HG03103 (cell line): ENCODE data around the gene CAPN12.
"Not testable (repeated sequence)": the region's sequence is repeated elsewhere in the genome, so short reads cannot be mapped to it uniquely, and the experiment has no call there.

Experiments used
- ATAC-seq: cut with Tn5 transposase; IDR thresholded peaks from one replicate; pipeline ENCODE4 v1.9.1; 2021; ENCODE audit warnings: low read depth; ENCODE audit not compliant: unreplicated experiment

The CAPN12 gene

GRCh38 chr19:38771569-38771968 is 27.3 kb upstream of the CAPN12 start:
- ATAC-seq: not testable (repeated sequence)

GRCh38 chr19:38770949-38771275 is 26.6 kb upstream of the CAPN12 start:
- not testable (repeated sequence) for ATAC-seq

DNA sequence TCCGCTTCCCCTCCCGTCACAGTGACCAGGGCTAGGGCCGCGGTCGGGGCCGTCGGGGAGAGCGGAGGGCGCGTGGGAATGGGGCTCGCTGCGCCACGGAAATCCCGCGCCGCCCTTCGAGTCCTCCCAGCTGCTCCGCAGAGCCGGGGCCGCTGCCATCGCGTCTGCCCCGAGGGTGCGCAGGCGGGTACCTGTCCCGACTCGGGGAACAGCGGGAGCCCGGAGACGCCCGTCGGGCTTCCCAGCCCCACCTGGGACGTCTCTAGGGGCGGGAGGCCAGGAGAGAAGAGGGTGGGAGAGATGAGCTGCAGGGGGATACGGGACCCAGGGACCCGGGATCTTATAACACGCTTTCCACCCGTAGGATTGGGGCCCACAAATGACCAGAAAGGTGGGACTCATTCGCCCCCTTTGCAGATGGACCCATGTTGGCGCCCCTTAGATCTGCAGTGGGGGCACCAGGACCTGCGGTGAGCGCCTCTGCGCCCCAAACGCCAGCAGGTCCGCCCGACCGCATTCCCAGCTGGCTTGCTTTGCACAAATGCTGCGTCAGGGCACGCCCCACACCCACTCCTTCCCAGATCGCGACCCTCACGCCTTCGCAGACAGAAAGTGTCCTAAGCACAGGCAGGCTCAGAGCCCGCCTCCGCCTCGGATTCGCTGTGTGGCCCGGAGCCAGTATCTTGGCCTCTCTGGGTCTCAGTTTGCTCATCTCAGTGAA is 26.1 kb upstream of the CAPN12 start:
- not testable (repeated sequence) for ATAC-seq

GRCh38 chr19:38769635-38770211 is 25.4 kb upstream of the CAPN12 start:
- ATAC-seq: peak; percentile 47

DNA sequence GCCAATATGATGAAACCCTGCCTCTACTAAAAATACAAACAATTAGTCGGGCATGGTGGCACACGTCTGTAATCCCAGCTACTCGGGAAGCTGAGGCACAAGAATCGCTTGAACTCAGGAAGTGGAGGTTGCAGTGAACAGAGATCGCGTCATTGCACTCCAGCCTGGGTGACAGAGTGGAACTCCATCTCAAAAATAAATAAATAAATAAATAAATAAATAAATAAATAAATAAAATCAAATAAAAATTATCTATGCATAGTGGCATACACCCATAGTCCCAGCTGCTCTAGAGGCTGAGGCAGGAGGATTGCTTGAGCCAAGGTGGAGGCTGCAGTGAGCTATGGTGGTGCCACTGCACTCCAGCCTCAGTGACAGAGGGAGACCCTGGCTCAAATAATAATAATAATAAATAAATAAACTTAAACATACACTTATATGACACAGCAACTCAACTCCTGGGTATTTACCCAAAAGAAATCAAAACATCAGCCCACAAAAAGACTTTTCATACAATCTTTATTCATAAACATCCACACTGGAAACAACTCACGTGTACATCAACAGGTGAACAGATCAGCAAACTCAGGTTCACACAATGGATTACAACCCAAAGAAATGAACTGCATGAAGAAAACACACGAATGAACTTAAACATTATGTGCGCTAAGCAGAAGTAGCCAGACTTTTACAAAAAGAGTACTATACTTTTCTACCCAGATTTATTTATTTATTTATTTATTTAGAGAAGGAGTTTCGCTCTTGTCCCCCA is 22.2 kb upstream of the CAPN12 start:
- ATAC-seq: no peak

DNA sequence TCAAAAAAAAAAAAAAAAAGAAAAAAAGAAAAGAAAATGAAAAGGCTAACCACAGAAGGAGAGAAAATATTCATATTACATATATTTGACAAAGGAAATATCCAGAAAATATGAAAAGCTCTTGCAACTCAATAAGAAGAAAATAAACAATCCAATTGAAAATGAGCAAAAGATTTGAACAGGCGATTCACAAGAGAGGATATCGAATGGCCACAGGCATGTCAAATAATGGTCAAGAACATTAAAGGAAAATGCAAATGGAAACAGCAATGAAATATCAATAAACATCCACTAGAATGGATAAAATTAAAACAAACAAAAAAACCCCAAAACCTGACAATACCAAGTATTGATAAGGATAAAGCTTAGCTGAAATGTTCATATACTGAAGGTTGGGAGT is 20.9 kb upstream of the CAPN12 start:
- ATAC-seq: no peak

GRCh38 chr19:38763795-38764220 is 19.5 kb upstream of the CAPN12 start:
- ATAC-seq: no peak

- ATAC-seq: not testable (repeated sequence)
Observed at GRCh38 chr19:38761884-38762389, 17.7 kb upstream of the CAPN12 start.

- ATAC-seq: not testable (repeated sequence)
Observed at GRCh38 chr19:38760805-38761517, 16.7 kb upstream of the CAPN12 start.

DNA sequence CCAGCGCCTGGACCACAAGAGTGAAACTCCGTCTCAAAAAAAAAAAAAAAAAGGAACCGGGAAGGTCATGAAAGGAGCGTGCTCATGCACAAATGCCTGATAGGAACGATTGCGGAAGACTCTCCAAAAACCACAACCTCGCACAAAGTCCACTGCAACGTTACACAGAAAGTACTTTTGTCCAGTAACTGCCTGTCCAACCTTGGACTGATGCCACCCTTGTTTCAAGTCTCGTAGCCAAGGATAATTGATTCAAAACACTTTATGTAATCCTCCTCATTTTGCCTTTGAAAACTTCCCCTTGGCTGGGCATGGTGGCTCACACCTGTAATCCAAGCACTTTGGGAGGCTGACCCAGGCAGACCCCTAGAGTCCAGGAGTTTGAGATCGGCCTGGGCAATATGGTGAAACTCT is 15.3 kb upstream of the CAPN12 start:
- no peak for ATAC-seq

- not testable (repeated sequence) for ATAC-seq
Observed at GRCh38 chr19:38754196-38754595, 9.9 kb upstream of the CAPN12 start.

DNA sequence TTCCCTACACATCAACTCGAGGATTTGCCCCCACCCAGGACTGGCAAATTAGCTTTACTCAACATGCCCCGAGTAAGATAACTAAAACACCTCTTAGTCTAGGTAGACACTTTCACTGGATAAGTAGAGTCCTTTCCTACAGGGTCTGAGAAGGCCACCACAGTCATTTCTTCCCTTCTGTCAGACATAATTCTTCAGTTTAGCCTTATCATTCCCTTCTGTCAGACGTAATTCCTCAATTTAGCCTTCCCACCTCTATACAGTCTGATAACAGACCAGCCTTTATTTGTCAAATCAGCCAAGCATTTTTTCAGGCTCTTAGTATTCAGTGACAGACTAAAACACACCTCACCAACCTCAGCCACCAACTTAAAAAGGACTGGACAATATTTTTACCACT is 9.5 kb upstream of the CAPN12 start:
- not testable (repeated sequence) for ATAC-seq

DNA sequence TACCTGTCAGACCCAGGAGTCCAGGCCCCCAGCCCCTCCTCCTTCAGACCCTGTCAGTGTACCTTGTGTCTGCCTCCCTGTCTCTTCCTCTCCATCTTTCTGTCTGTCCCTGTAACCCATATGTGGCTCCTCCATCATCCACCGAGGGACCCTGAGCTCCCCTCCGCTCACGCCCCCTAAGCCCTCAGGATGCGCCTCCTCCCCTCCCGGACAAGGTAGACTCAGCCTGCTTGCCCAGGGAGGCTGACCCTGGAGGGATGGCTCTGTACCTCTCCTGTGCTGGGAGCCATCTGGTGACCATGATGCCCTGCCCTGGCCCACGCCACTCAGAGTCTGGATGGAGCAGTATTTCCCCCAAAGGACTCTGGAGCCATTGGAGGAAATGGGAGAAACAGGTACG is 1.0 kb upstream of the CAPN12 start:
- ATAC-seq: no peak

DNA sequence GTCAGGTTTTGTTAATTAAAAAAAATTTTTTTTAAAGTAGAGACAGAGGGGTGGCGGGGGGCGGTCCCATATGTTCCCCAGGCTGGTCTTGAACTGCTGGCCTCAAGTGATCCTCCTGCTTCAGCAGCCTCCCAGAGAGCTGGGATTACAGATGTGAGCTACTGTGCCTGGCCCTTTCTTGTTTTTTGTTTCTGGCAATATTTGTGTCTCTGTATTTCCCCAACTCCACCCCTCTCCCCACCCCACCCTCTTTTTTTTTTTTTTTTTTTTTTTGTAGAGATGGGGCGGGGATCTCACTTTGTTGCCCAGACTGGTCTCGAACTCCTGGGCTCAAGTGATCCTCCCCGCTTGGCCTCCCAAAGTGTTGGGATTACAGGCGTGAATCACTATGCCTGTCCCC is 600 bp upstream of the CAPN12 start:
- no peak for ATAC-seq

GRCh38 chr19:38743394-38744297 is 628 bp downstream of the CAPN12 start:
- ATAC-seq: no peak

- ATAC-seq: no peak
Observed at GRCh38 chr19:38742906-38743305, 1.4 kb downstream of the CAPN12 start.

- ATAC-seq: no peak
Observed at GRCh38 chr19:38742296-38742695, 2.0 kb downstream of the CAPN12 start.

DNA sequence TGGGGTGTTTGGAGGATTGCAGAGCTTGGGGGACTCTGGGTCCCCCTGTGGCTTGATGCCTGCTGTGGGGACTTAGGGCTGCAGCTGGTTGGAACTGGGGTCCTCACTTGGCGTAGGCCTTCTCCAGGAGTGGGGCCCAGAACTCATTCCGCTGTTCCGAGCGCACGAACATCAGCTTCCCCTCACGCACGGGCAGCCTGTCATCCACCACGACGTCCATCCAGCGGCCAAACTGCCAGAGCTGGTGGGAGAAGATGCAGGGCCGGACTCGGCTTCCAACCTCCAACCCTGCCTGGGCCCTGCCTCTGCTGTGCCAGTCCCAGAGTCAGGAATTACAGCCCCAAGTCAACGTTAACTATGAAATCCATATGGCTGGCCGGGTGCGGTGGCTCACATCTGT is 2.6 kb downstream of the CAPN12 start:
- ATAC-seq: no peak

- no peak for ATAC-seq
Observed at GRCh38 chr19:38740932-38741331, 3.3 kb downstream of the CAPN12 start.

GRCh38 chr19:38740257-38740592 is 4.0 kb downstream of the CAPN12 start:
- no peak for ATAC-seq
